AG09309 (cell line): ENCODE results near the gene IMMP2L.

ENCODE experiments used
- DNase-seq: peaks from one replicate; pipeline ENCODE4 v3.0.0-alpha.2; 2010; ENCODE audit warnings: low read depth
- H3K4me3 ChIP-seq: 2 replicates; pipeline ENCODE4 v1.5.1; 2011; ENCODE audit warnings: mild to moderate bottlenecking, low read depth, low read length, moderate library complexity; ENCODE audit not compliant: control insufficient read depth
- TF ChIP-seq, protein P1 (sequence below): IDR thresholded peaks from 2 replicates; pipeline ENCODE4 v1.5.1; 2011; ENCODE audit warnings: mild to moderate bottlenecking, low read depth, low read length, inconsistent platforms; ENCODE audit not compliant: insufficient read depth, control insufficient read depth; ENCODE audit errors: missing control alignments

The IMMP2L gene

DNA sequence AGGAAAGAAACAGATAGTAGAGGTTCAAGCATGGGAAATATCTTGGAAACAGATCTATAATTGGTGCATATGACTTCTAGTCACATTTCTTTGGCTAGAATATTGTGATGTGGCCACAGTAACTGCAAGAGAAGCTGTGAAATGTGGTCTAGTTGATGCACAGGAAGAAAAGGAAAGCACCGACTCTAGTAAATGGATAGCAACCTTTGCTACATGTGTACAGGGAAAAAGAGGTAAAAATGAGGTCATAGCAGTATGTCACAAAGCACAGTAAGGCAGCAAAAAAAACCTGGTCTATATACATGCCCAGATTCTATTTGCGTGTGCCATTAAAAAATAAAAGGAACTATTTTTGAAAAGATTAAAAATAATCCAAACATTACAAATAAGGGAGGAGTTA, 573.9 kb downstream of the IMMP2L start:
- no peak for DNase-seq
- TF ChIP-seq, protein P1, sequence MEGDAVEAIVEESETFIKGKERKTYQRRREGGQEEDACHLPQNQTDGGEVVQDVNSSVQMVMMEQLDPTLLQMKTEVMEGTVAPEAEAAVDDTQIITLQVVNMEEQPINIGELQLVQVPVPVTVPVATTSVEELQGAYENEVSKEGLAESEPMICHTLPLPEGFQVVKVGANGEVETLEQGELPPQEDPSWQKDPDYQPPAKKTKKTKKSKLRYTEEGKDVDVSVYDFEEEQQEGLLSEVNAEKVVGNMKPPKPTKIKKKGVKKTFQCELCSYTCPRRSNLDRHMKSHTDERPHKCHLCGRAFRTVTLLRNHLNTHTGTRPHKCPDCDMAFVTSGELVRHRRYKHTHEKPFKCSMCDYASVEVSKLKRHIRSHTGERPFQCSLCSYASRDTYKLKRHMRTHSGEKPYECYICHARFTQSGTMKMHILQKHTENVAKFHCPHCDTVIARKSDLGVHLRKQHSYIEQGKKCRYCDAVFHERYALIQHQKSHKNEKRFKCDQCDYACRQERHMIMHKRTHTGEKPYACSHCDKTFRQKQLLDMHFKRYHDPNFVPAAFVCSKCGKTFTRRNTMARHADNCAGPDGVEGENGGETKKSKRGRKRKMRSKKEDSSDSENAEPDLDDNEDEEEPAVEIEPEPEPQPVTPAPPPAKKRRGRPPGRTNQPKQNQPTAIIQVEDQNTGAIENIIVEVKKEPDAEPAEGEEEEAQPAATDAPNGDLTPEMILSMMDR, result no peak
- no peak overlapping the region for H3K4me3 ChIP-seq

DNA sequence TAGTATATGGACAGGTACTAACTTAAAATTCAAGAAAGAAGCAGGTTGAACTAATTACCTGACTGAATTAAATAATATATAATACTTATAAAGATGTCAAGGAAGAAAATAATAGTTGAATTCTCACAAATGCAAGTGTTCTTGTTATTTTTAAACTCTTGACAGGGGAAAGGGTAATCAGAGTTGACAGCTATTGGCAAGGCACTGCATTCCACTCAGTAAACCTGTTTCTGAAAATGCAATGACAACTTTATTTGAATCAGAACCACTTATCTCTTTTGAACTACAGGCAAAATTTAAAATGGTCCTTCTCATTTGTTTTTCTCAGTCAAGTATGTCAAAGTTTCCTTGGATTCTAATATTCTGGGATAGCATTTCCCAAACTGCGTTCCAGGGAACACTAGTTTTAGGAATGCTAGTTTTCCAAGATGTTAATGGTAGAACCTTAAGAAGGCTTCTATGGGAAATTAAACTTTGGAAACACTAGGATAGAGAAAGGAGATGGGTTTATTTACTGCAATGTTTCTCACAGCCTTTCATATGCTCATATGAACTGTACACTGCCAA, 575.1 kb downstream of the IMMP2L start:
- DNase-seq, result no peak
- H3K4me3 ChIP-seq, result no peak overlapping the region
- TF ChIP-seq, protein P1, result no peak

DNA sequence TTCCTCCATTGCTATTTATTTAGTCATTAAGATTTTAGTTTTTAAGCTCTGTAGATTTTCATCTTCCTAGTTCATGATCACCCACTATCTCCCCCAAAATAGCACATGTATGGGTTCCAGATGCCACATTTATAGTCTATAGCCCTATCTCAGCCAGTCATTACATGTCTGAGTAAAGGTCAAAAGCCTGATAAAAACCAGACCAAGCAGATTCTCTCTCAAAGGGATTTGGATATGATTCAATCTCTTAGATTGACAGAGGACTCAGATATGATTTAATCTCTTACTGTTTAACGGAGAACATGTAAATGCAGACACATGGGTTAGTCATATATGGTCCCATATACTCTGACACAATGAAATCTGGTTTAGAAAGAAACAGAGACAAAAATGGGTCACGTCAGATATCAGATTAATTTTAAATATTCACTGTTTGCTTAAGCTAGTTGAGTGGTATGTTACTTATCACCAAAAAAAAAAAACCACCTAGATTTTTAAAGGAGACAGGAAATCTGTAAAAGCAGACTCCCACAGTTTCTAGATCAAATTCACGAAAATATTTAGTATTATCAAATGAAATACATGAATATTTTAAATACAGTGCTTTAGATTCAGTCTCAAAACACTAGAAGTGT, 578.4 kb downstream of the IMMP2L start:
- TF ChIP-seq, protein P1, result no peak
- no peak for DNase-seq
- no peak overlapping the region for H3K4me3 ChIP-seq

DNA sequence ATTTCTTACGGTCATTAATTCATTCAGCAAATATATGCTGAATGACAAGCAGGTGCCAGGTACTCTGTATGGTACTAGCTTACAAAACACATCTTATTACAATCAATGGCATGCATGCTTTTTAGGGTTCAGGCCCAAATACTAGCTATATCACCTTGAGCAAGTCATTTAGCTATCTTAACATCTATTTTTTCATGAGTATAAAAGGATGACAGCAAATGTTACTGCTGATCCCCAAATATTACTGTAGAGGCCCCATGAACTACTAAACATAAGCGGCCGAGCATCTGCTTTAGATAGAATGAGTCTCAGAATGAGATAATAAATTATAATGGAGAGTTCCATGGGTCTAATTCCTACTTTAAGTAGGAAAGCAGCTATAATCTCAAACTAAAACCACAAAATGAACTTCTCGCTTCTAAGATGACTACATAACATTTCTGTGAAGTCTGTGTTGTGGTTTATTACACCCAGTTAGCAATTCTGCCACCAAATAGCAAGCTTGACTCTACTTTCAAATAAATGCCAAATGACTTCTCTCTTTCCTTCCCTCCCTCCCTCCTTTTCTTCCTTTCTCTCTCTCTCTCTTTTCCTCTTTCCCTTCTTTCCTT, 585.1 kb downstream of the IMMP2L start:
- TF ChIP-seq, protein P1, result no peak
- H3K4me3 ChIP-seq, result no peak overlapping the region
- no peak for DNase-seq

DNA sequence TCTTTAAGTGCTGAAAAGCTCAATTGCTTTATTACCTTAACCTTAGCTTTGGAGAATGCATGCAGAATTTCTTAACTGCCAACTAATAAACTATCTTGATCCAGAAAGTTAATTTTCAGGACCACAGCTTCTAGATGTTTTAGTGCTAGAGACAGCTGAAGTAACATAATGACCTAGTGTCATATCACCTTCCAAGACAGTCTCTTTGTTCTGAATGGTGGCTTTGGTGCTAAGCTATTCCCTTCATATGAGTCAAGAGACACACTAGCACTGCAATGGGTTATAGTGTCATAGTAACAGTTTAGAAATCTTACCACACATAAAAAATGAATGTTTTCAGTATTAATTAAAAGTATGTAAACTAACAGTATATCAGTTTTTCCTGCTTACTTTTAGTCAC, 586.8 kb downstream of the IMMP2L start:
- no peak overlapping the region for H3K4me3 ChIP-seq
- TF ChIP-seq, protein P1, result no peak
- DNase-seq, result no peak

DNA sequence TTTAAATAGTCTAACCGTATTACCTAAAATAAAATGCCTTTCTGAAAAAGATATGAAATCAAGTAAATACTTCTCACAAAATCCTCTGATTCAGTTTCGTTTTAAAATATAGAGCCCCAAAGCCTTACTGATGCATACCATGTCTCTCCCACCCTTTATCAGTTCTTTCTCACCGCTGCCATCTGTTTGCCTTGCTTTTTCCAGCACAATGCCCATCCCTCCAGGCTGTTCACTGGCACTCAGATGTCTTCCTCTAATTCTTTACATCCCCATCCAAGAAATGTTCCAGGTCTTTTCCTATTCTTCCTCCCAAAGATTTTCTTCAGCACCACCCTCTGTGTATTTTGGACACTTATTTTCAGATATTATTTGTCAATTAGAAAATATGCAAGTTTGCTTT, 587.9 kb downstream of the IMMP2L start:
- no peak overlapping the region for H3K4me3 ChIP-seq
- no peak for DNase-seq

More for the DNA sequence above, 587.9 kb downstream of the IMMP2L start:
- TF ChIP-seq, protein P1, result no peak
